IMR-90 (cell line): ENCODE results near the gene GNB4. TPM values are rescaled to one million over a fixed set of nuclear protein-coding genes. Genes with fewer than 3 reads are reported as not detected.

Experiments used
- ATAC-seq: fragments of 200-7000 bp; cut with Tn5 transposase; 2 replicates; pipeline ENCODE4 v1.9.1; 2020; ENCODE audit warnings: low read depth, mild to moderate bottlenecking, moderate library complexity
- BruUV-seq: library from RNA; stranded (reverse); fragments of 400-500 nt; replicated peaks from 2 replicates; lab custom pipeline; 2021; lab: Mats Ljungman, UMichigan
- CTCF ChIA-PET: fragments of 300-600 bp; formaldehyde crosslinking; extraction: SDS; loops from one replicate; lab custom pipeline; 2021; ENCODE audit warnings: antibody characterized with exemption; lab: Yijun Ruan, JAX
- POLR2A ChIA-PET: fragments of 300-600 bp; sonication (Branson Sonifier 250); formaldehyde crosslinking; loops from one replicate; lab custom pipeline; 2022; ENCODE audit warnings: antibody characterized with exemption; ENCODE audit not compliant: unreplicated experiment; lab: Charles Lee
- DNase-seq: peaks from one replicate; pipeline ENCODE4 v3.0.0; 2013
- H2AFZ ChIP-seq: replicated peaks from 2 replicates; pipeline ENCODE3; 2013; ENCODE audit warnings: low read length, mild to moderate bottlenecking; ENCODE audit not compliant: poor library complexity
- H2AK5ac ChIP-seq: 2 replicates; pipeline ENCODE4 v1.6.1; 2013; ENCODE audit warnings: low read depth, low read length, inconsistent platforms
- H2AK9ac ChIP-seq: replicated peaks from 2 replicates; pipeline ENCODE3; 2013; ENCODE audit warnings: mild to moderate bottlenecking, low read depth, low read length, moderate library complexity; ENCODE audit not compliant: poor library complexity
- H2BK120ac ChIP-seq: 2 replicates; pipeline ENCODE4 v1.6.1; 2013; ENCODE audit warnings: low read depth, low read length, inconsistent platforms
- H2BK15ac ChIP-seq: 3 replicates; pipeline ENCODE4 v1.6.1; 2013; ENCODE audit warnings: low read depth, low read length, inconsistent platforms
- H2BK20ac ChIP-seq: 2 replicates; pipeline ENCODE4 v1.6.1; 2013; ENCODE audit warnings: low read depth, mild to moderate bottlenecking, inconsistent platforms, low read length, moderate library complexity
- H2BK5ac ChIP-seq: 2 replicates; pipeline ENCODE4 v1.6.1; 2013; ENCODE audit warnings: mild to moderate bottlenecking, low read depth, low read length, inconsistent platforms; ENCODE audit not compliant: poor library complexity, severe bottlenecking
- H3K14ac ChIP-seq: replicated peaks from 2 replicates; pipeline ENCODE4 v1.6.1; 2013; ENCODE audit warnings: low read depth, low read length, inconsistent platforms
- H3K18ac ChIP-seq: 2 replicates; pipeline ENCODE4 v1.6.1; 2013; ENCODE audit warnings: low read depth, low read length, control low read depth
- H3K23ac ChIP-seq: 2 replicates; pipeline ENCODE4 v1.6.1; 2013; ENCODE audit warnings: low read depth, low read length, inconsistent platforms
- H3K27ac ChIP-seq: 2 replicates; pipeline ENCODE4 v1.5.1; 2013; ENCODE audit warnings: mild to moderate bottlenecking, control low read depth, low read length; ENCODE audit not compliant: insufficient read depth
- H3K27me3 ChIP-seq: 2 replicates; pipeline ENCODE4 v1.6.1; 2013; ENCODE audit warnings: low read length; ENCODE audit not compliant: control insufficient read depth, insufficient read depth
- H3K36me3 ChIP-seq: 2 replicates; pipeline ENCODE4 v1.6.1; 2013; ENCODE audit warnings: low read length, mixed read lengths; ENCODE audit not compliant: control insufficient read depth, insufficient read depth
- H3K4ac ChIP-seq: 2 replicates; pipeline ENCODE4 v1.6.1; 2013; ENCODE audit warnings: low read depth, low read length, inconsistent platforms
- H3K4me1 ChIP-seq: 2 replicates; pipeline ENCODE4 v1.6.1; 2013; ENCODE audit warnings: low read length, mixed read lengths; ENCODE audit not compliant: control insufficient read depth, insufficient read depth
- H3K4me2 ChIP-seq: 2 replicates; pipeline ENCODE4 v1.6.1; 2013; ENCODE audit warnings: low read depth, mild to moderate bottlenecking, control low read depth, low read length, moderate library complexity
- H3K4me3 ChIP-seq: 2 replicates; pipeline ENCODE4 v1.5.1; 2013; ENCODE audit warnings: low read depth, mild to moderate bottlenecking, control low read depth, low read length, moderate library complexity; ENCODE audit not compliant: insufficient read depth
- H3K56ac ChIP-seq: 2 replicates; pipeline ENCODE4 v1.6.1; 2013; ENCODE audit warnings: low read length, inconsistent platforms; ENCODE audit not compliant: insufficient read depth; ENCODE audit errors: extremely low read depth
- H3K79me1 ChIP-seq, 2 experiments: 2 replicates each; pipeline ENCODE4 v1.6.1; 2013; ENCODE audit warnings: low read length in 2 of 2, inconsistent platforms in 1 of 2, low read depth in 1 of 2
- H3K9ac ChIP-seq: 2 replicates; pipeline ENCODE4 v1.6.1; 2013; ENCODE audit warnings: low read depth, low read length, control low read depth
- H3K9me1 ChIP-seq: 2 replicates; pipeline ENCODE4 v1.6.1; 2013; ENCODE audit warnings: low read length, inconsistent platforms; ENCODE audit not compliant: insufficient read depth
- H3K9me3 ChIP-seq: 2 replicates; pipeline ENCODE4 v1.6.1; 2013; ENCODE audit warnings: low read length; ENCODE audit not compliant: control insufficient read depth, insufficient read depth
- H4K20me1 ChIP-seq: 2 replicates; pipeline ENCODE4 v1.6.1; 2013; ENCODE audit warnings: low read length, inconsistent platforms; ENCODE audit not compliant: insufficient read depth
- H4K5ac ChIP-seq: 2 replicates; pipeline ENCODE4 v1.6.1; 2013; ENCODE audit warnings: mild to moderate bottlenecking, low read depth, low read length, control low read depth
- H4K8ac ChIP-seq, 2 experiments: 2 replicates each; pipeline ENCODE4 v1.6.1; 2013; ENCODE audit warnings: low read depth in 2 of 2, low read length in 2 of 2, control low read depth in 1 of 2, inconsistent platforms in 1 of 2
- H4K91ac ChIP-seq: 2 replicates; pipeline ENCODE4 v1.6.1; 2013; ENCODE audit warnings: low read depth, low read length, inconsistent platforms; ENCODE audit not compliant: insufficient read depth
- BHLHE40 ChIP-seq: fragments of 150-350 bp; IDR thresholded peaks from 2 replicates; pipeline ENCODE4 v1.6.1; 2016; ENCODE audit warnings: mild to moderate bottlenecking, low read depth, low read length
- CEBPB ChIP-seq: IDR thresholded peaks from 2 replicates; pipeline ENCODE4 v1.6.1; 2012; ENCODE audit warnings: low read depth, low read length, improper control_type of control experiment
- CHD1 ChIP-seq: IDR thresholded peaks from 2 replicates; pipeline ENCODE4 v1.6.1; 2012; ENCODE audit warnings: low read depth, low read length, improper control_type of control experiment
- CTCF ChIP-seq: conservative IDR thresholded peaks from 2 replicates; pipeline ENCODE4 v1.5.1; 2012; ENCODE audit warnings: mild to moderate bottlenecking, low read depth, low read length, improper control_type of control experiment
- ELK1 ChIP-seq: fragments of 150-350 bp; IDR thresholded peaks from 2 replicates; pipeline ENCODE4 v1.6.1; 2016; ENCODE audit warnings: low read depth, mild to moderate bottlenecking, low read length, moderate library complexity, borderline replicate concordance
- FOS ChIP-seq: fragments of 150-350 bp; IDR thresholded peaks from 2 replicates; pipeline ENCODE4 v1.6.1; 2016; ENCODE audit warnings: low read depth, low read length
- MAFK ChIP-seq: IDR thresholded peaks from 2 replicates; pipeline ENCODE4 v1.6.1; 2012; ENCODE audit warnings: low read depth, low read length, improper control_type of control experiment
- MAZ ChIP-seq: IDR thresholded peaks from 2 replicates; pipeline ENCODE4 v1.6.1; 2012; ENCODE audit warnings: low read depth, mild to moderate bottlenecking, low read length, improper control_type of control experiment, moderate library complexity, borderline replicate concordance
- MXI1 ChIP-seq: IDR thresholded peaks from 2 replicates; pipeline ENCODE4 v1.6.1; 2012; ENCODE audit warnings: low read depth, mild to moderate bottlenecking, low read length, moderate library complexity, borderline replicate concordance
- NFE2L2 ChIP-seq: fragments of 150-350 bp; IDR thresholded peaks from 2 replicates; pipeline ENCODE4 v1.6.1; 2016; ENCODE audit warnings: low read depth, mild to moderate bottlenecking, low read length
- POLR2A ChIP-seq: IDR thresholded peaks from 2 replicates; pipeline ENCODE4 v1.6.1; 2012; ENCODE audit warnings: mild to moderate bottlenecking, low read depth, low read length
- RAD21 ChIP-seq: IDR thresholded peaks from 2 replicates; pipeline ENCODE4 v1.6.1; 2012; ENCODE audit warnings: low read length, improper control_type of control experiment
- RCOR1 ChIP-seq: IDR thresholded peaks from 2 replicates; pipeline ENCODE4 v1.6.1; 2012; ENCODE audit warnings: mild to moderate bottlenecking, low read length, improper control_type of control experiment; ENCODE audit not compliant: insufficient replicate concordance
- RFX5 ChIP-seq: IDR thresholded peaks from 2 replicates; pipeline ENCODE4 v1.8.0; 2012; ENCODE audit warnings: low read depth, mild to moderate bottlenecking, low read length, moderate library complexity
- SMC3 ChIP-seq: fragments of 150-350 bp; IDR thresholded peaks from 2 replicates; pipeline ENCODE4 v1.6.1; 2016; ENCODE audit warnings: low read depth, mild to moderate bottlenecking, antibody characterized with exemption, low read length, moderate library complexity
- USF2 ChIP-seq: fragments of 150-350 bp; IDR thresholded peaks from 2 replicates; pipeline ENCODE4 v1.6.1; 2017; ENCODE audit warnings: mild to moderate bottlenecking, antibody characterized with exemption, low read length, low read depth
- dilution Hi-C: fragments of 300-500 bp; cut with HindIII; formaldehyde crosslinking; loops from one replicate; pipeline ENCODE4 v1.14.3; 2018; ENCODE audit warnings: low sequenced_read_pairs; ENCODE audit not compliant: unreplicated experiment
- in situ Hi-C: fragments of 300-500 bp; cut with MboI; formaldehyde crosslinking; loops from 3 replicates; pipeline ENCODE4 v1.14.3; 2019; ENCODE audit warnings: low sequenced_read_pairs, inconsistent platforms, mixed read lengths
- intact Hi-C: fragments of 100-400 bp; cut with micrococcal nuclease; formaldehyde crosslinking; loops from 2 replicates; pipeline ENCODE4 v1.10.0; 2022
- polyA plus RNA-seq, 3 experiments: library from polyadenylated mRNA; depleted of rRNA; stranded (reverse); fragments of >200 nt; gene quantifications; 2 replicates each; pipeline ENCODE4 v1.2.3, GENCODE V29; 2012; ENCODE audit warnings: low replicate concordance in 1 of 3
- total RNA-seq: library from RNA; depleted of rRNA; stranded (reverse); fragments of >200 nt; gene quantifications from 2 replicates; pipeline ENCODE4 v1.2.3, GENCODE V29; 2012

The GNB4 gene
- total and polyA plus RNA-seq, 2 of the 4 experiments (the other 2 are of a cell fraction): 22.1 to 112 TPM

GRCh38 chr3:179460260-179460659 lies 9.0 kb upstream of the GNB4 start:
- no peaks in the 10 kb centered on the region for H3K36me3 ChIP-seq
- no peak overlapping the region for H3K4ac ChIP-seq
- no peak overlapping the region for H3K18ac ChIP-seq
- no peak overlapping the region for H2AK5ac ChIP-seq
- no peak overlapping the region for H3K4me2 ChIP-seq
- no peak overlapping the region for H4K91ac ChIP-seq
- ATAC-seq (no peak), DNase-seq (no peak)
- no peak overlapping the region for H3K56ac ChIP-seq
- no peak overlapping the region for H3K9ac ChIP-seq
- in situ Hi-C loops (no loop called here), intact Hi-C loops (no loop called here), dilution Hi-C loops (no loop called here)
- TF ChIP-seq ELK1: no peak
- TF ChIP-seq MXI1: no peak
- TF ChIP-seq FOS: no peak
- no peak for TF ChIP-seq BHLHE40
- no peak for TF ChIP-seq USF2
- no peak for TF ChIP-seq POLR2A
- no peak for TF ChIP-seq NFE2L2
- no peak for TF ChIP-seq MAZ
- no peak for TF ChIP-seq RAD21
- TF ChIP-seq SMC3: no peak
- no peak for TF ChIP-seq MAFK
- TF ChIP-seq RCOR1: no peak
- no peak for TF ChIP-seq CTCF
- no peak for TF ChIP-seq RFX5
- TF ChIP-seq CEBPB: no peak
- no peak for TF ChIP-seq CHD1
- H2AK9ac ChIP-seq: no peak overlapping the region
- H3K14ac ChIP-seq: no peak overlapping the region
- H3K9me1 ChIP-seq: no peaks in the 10 kb centered on the region
- H2BK5ac ChIP-seq: no peak overlapping the region
- no peak overlapping the region for H3K4me3 ChIP-seq
- peaks cover 2% of the 10 kb centered on the region for H3K4me1 ChIP-seq
- CTCF ChIA-PET: interaction anchor here (1.2 to 1.3 kb wide), 2 partner anchors 10 to 25 kb away, joined by 3 read pairs; no protein-coding TSS in a partner anchor
- BruUV-seq: no TSS peak
- no peaks in the 10 kb centered on the region for H3K79me1 ChIP-seq
- H3K9me3 ChIP-seq: no peaks in the 10 kb centered on the region
- no peak overlapping the region for H2AFZ ChIP-seq
- no peak overlapping the region for H2BK120ac ChIP-seq
- POLR2A ChIA-PET: no interaction called here
- H4K8ac ChIP-seq: no peak overlapping the region
- H4K20me1 ChIP-seq: no peaks in the 10 kb centered on the region
- no peak overlapping the region for H2BK20ac ChIP-seq
- H3K27me3 ChIP-seq: no peaks in the 10 kb centered on the region; the same call in 1 of the 2 replicates
- H3K27ac ChIP-seq: no peak overlapping the region
- H2BK15ac ChIP-seq: no peak overlapping the region
- no peak overlapping the region for H4K5ac ChIP-seq
- no peak overlapping the region for H3K23ac ChIP-seq
